Hepatic stellate cell (primary cell): ENCODE measurements around the gene PRKD2.
"Not testable (repeated sequence)": the region's sequence is repeated elsewhere in the genome, so short reads cannot be mapped to it uniquely, and the experiment has no call there.

Source experiments
- DNase-seq: peaks from one replicate; pipeline ENCODE4 v3.0.0; 2011; ENCODE audit warnings: low spot score

PRKD2 gene

DNA sequence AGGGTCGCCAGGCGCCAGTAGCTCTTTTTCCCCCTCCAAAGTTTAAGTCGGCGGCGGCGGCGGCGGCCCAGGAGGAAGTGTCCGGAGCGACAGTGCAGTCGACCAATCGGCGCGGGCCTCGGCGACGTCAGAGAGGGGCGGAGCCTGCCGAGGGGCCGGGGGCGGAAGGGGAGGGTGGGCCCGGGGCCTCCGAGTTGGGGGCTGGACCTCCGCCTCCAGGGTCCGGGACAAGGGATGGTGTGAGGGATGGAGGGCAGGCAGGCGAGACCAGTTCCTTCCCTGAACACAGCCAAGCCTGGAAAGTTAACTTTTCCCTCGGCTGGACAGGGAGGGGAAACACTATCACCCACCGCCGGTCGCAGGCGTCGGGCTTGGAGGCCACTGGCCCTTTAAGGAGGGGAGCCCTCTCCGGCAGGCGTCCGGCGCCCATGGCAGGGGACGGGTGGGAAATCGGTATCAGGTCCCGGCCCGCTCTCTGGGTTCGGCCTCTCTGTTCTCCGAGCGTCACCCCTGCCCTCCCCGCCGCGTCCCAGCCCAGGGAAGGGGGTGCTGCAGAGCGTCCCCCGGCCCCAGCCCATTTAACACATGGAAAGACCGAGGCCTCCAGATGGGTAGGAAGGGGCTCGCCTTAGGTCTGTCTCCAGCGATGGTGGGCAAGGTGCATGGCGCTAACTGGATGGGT, at the start of gene PRKD2:
TSS of gene PRKD2 (minus strand) at position 81 of the 682 bp plus-strand sequence. CDS start 744 bp downstream, outside the sequence.
- peak; percentile 97 for DNase-seq

DNA sequence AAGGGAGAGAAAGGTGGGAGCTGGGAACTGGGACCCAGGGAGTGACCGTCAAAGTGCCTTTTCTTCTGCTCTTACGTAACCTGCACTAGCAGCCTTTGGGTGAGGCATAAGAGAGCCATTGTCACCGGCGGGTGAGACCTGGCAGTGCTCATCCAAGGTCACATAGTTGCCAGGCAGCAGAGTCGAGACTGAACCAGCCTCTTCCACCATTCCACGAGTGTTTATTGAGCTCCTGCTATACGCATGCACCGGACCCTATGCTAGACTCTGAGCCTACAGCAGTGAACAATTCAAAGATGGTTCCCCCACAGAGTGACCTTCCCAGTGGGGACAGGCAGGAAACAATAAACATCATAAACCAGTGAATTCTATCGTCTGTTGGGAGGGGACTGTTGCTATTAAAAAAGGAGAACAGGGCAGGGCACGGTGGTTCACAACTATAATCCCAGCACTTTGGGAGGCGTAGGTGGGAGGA, 47.9 kb upstream of the PRKD2 start:
- DNase-seq: no peak

DNA sequence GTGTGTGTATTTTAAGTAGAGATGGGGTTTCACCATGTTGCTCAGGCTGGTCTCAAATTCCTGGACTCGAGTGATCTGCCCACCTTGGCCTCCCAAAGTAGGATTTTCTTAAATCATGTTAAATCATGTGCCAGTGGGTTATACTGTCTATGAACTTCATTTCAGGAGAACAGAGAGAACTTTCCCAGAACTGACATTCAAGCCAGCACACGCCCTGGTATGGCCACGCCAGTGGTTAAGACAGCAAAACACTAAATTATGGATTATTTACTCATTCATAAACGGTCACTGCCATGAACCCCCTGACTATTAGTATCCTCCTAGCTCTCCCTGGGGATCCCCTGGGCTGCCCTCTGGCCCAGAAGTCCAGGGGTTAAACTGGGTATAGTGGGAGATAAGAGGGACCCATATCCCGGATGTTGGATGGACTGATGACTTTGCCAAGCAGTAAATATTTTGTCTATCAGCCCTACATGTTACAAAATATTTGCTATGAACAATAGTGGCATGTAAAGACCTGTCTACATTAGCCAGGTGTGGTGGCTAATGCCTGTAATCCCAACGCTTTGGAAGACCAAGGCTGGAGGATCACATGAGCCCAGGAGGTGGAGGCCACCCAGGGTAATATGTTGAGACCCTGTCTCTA, 45.5 kb upstream of the PRKD2 start:
- no peak for DNase-seq

DNA sequence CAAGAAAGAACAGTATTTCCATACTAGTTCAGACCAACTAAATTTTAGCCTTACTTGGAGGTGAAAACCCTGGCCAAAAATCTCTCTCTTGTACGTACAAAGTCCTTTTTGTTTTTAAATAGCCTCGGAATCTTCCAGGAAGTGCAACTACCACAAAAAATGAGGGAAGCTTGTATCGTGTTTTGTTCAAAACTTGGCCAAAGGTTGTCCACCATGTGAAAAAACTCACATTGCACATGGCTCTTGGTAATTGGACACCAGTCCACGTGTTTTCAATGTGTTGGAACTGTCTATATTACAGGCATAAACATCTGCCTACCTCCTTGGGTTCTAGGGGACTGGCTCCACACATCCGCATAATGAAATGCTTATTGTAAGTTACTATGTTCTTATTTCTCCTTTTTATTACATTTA, 44.5 kb upstream of the PRKD2 start:
- no peak for DNase-seq

DNA sequence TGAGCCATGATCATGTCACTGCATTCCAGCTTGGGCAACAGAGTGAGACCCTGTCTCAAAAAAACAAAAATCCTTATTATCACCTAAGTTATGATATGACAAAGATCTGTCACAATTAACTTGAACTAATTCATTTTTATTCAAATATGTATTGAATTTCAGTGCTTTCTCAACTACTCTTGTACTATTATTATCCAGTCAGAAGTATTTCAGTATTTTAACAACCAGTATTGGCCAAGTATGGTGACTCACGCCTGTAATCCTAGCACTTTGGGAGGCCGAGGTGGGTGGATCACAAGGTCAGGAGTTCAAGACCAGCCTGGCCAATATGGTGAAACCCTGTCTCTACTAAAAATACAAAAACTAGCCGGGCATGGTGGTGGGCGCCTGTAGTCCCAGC, 44.0 kb upstream of the PRKD2 start:
- DNase-seq: not testable (repeated sequence)

DNA sequence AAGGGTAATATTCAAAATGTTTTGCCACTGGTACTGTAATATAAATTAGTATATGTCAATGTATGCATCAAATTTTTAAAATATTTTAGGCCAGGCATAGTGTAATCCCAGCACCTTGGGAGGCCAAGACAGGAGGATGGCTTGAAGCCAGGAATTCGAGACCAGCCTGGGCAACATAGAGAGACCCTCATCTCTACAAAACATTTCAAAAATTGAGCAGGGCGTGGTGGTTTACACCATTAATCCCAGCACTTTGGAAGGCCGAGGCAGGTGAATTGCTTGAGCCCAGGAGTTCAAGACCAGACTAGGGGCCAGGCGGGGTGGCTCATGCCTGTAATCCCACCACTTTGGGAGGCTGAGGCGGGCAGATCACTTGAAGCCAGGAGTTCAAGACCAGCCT, 43.4 kb upstream of the PRKD2 start:
- no peak for DNase-seq

DNA sequence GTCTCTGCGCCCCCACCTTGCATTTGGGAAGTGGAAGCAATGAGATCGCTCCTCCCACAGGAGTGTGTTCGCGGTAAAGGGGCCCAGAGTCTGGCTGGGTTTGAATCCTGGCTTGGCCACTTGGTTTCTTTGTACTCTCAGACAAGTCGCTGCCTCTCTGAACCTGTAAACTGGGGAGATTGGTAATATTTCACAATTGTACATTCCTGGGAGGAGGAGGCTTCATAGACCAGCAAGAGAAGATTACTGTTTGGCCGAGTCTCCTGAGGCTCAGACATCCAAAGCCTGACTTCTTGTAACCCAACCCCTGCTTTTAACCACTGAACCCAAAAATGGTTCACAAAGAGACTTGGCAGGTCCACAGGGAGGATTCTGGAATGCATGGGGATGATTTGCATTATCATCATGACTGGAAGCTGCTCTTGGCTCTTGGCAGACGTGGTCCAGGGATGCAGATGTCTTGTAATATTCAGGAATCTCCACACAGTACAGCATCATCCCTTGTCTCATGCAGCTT, 43.0 kb upstream of the PRKD2 start:
- peak; percentile 74 for DNase-seq

DNA sequence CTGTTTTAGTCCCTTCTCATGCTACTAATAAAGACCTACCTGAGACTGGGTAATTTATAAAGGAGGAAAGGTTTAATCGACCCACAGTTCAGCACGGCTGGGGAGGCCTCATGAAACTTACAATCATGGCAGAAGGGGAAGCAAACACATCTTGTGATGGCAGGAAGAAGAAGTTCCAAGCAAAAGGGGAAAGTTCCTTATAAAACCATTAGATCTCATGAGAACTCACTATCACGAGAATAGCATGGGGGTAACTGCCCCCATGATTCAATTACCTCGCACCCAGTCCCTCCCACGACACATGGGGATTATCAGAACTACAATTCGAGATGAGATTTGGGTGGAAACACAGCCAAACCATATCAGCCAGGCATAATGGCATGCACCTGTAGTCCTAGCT, 42.3 kb upstream of the PRKD2 start:
- DNase-seq: no peak

DNA sequence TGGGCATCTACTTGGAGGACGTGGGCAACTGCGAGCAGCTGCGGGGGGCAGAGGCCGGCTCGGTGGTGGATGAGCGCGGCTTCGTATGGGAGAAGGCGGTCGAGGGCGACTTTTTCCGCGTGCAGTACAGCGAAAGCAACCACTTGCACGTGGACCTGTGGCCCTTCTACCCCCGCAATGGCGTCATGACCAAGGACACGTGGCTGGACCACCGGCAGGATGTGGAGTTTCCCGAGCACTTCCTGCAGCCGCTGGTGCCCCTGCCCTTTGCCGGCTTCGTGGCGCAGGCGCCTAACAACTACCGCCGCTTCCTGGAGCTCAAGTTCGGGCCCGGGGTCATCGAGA, 39.6 kb upstream of the PRKD2 start:
- no peak for DNase-seq

DNA sequence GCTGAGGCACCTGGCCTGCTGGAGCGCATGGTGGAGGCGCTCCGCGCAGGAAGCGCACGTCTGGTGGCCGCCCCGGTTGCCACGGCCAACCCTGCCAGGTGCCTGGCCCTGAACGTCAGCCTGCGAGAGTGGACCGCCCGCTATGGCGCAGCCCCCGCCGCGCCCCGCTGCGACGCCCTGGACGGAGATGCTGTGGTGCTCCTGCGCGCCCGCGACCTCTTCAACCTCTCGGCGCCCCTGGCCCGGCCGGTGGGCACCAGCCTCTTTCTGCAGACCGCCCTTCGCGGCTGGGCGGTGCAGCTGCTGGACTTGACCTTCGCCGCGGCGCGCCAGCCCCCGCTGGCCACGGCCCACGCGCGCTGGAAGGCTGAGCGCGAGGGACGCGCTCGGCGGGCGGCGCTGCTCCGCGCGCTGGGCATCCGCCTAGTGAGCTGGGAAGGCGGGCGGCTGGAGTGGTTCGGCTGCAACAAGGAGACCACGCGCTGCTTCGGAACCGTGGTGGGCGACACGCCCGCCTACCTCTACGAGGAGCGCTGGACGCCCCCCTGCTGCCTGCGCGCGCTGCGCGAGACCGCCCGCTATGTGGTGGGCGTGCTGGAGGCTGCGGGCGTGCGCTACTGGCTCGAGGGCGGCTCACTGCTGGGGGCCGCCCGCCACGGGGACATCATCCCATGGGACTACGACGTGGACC, 39.1 kb upstream of the PRKD2 start:
- DNase-seq: no peak

DNA sequence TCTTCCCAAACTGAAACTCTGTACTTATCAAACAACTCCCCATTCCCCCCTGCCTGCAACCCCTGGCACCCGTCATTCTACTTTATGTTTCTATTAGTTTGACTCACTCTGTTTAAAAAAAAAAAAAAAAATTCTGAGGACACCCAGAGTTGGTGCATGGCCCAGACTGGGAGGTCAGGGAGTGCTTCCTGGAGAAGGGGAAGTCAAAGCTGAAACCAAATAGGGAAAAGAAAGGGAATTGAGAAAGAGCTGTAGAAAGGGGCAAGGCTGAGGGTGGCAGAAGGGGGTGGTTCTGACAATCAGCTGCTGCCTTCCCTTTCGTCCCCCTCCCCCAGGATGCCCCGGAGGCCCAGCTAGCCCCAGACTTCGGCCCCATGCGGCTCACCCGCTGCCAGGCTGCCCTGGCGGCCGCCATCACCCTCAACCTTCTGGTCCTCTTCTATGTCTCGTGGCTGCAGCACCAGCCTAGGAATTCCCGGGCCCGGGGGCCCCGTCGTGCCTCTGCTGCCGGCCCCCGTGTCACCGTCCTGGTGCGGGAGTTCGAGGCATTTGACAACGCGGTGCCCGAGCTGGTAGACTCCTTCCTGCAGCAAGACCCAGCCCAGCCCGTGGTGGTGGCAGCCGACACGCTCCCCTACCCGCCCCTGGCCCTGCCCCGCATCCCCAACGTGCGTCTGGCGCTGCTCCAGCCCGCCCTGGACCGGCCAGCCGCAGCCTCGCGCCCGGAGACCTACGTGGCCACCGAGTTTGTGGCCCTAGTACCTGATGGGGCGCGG, 38.4 kb upstream of the PRKD2 start:
- peak; percentile 68 for DNase-seq

DNA sequence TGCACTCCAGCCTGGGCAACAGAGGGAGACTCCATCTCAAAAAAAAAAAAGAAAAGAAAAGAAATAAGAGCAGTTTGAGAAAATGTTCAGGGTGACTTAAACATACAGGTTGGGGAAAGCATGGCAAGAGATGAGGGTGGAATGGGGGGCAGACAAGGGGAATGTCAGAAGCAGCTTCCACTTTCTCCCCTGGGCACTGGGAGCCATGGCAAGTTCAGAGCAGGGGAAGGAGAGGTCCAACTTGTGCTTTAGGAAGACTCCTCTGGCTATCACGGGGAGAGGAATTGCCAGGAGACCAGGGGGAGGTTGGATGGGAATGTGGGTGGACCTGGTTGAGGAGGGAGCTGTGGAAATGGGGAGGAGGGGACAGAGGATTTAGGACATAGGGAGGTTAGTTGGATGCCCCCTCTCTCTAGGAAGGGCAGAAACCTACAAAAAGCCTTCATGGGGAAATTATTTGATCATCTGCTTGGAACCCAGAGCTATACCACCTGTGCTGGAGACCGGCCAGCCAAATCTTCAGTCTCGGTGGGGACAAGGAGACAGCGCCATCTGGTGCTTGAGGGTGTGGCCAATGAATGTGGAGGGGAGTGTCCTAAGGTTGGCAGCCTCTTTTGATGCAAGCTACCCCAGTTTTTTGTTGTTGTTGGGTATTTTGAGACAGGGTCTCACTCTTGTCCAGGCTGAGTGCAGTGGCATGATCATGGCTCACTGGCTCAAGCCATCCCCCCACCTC, 36.7 kb upstream of the PRKD2 start:
- DNase-seq: no peak

DNA sequence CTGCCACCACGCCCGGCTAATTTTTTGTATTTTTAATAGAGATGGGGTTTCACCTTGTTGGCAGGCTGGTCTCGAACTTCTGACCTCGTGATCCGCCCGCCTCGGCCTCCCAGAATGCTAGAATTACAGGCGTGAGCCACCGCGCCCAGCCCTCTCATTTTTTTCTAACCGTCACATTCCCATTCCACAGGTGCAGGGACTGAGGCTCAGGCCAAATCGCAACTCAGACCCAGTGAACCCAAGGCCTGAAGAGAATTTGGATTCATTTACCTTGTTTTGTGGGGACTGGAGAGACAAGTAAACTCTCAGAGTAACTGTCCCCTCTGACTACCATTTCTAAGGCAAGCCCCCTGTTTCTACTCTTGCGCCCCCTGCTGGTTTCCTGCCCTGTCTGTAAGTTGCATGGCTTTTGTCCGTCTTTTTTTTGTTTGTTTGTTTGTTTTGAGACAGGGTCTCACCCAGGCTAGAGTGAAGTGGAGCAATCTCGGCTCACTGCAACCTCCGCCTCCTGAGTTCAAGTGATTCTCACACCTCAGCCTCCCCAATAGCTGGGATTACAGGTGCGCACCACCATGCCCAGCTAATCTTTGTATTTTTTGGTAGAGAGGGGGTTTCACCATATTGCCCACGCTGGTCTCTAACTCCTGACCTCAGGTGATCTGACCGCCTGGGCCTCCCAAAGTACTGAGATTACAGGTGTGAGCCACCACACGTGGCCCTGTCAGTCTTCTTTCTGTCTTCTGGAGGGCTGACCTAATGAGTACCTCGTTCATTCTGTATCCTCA, 31.6 kb upstream of the PRKD2 start:
- peak; percentile 68 for DNase-seq

DNA sequence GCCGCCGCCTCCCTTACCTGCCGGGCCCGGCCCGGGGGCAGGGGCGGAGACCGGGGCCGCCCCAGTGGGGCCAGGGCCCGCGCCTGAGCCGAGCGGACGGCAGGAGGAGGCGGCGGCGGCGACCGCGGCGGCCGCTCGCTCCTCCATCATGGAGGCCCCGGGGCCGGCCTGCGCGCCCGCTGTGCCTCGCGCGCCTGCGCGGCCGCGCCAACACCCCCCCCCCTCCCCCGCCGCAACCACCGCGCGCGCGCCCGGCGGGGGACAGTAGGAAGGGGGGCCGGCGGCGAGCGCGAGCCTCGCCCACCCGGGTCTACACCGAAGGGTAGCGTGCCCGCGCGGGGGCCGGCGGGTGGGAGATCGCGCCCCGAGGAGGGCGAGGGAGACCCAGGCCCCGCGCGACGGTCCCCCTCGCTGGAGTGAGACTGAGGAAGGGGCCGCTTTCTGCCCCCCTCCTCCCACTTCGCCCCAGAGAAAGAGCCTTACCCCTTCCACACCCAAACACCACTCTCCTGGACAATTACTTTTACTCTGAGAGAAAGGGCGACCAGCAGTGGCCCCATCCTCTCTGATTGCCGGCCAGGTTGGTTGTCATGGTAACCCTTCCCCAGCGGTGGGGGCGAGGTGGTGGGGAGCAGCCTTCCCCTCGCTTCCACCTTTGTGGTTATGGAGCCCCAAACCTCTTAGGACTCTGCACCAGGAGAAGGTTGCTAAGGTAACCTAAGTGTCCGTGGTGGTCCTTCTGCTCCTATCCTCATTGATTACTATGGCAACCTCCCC, 29.6 kb upstream of the PRKD2 start, which contains the start of gene STRN4:
TSS of gene STRN4 (minus strand) at position 170 of the 777 bp plus-strand sequence. CDS start at position 150, 20 bp downstream.
- DNase-seq: peak; percentile 97

DNA sequence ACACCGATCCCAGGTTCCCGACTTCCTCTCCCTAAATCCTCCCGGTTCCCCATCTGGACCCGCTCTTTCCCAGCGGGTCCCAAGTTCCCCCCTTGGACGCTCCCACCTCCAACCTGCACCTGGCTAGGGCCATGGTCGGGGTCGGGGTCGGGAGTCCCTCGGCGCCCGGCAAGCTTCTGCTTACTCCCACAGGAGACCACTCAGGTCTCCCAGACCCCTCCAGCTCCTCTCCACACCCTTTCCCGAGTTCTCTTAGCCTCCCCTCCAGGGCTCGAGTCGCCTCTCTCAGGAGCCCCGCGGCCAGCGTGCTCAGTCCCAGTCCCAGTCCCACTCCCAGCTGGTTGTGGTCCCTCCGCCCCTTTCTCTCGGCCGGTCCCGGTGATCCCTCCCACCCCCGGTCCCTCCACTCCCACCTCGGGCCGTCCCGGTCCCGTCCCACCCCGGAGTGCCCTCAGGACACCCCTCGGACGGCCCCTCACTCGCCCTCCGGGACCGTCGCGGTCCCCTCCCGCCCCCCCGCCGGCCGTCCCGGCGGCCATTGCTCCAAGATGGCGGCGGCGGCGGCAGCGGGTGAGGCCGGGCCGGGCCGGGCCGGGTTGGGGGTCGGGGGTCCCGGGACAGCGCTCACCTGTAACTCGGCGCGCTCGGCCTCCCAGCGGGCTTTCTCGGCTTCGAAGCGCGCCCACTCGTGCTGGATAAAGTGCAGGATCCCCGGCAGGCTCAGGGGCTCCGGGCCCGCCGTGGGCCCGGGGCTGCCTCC, 28.8 kb upstream of the PRKD2 start, which contains the start of gene FKRP:
TSS of gene FKRP (plus strand) at position 537 of the 760 bp plus-strand sequence. CDS start 9,394 bp downstream, outside the sequence.
- DNase-seq: peak; percentile 60

DNA sequence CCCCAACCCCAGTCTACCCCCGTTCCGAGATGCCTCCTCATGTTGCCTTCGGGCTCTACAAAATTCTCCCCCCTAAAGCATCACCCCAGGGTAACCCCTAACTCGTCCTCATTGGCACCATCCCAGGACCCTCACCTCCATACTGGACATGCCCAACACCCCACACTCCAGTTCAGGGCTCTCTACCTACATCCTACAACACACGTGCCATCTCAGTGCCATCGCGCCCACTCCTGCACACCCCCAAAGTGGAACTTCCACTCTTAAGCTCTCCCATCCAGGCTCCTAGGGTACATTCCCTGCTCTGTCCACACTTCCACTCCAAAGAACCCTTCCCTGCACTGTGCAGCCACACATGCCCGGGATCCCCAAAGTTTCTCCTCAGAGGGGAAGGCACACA, 28.1 kb upstream of the PRKD2 start:
- DNase-seq: no peak

DNA sequence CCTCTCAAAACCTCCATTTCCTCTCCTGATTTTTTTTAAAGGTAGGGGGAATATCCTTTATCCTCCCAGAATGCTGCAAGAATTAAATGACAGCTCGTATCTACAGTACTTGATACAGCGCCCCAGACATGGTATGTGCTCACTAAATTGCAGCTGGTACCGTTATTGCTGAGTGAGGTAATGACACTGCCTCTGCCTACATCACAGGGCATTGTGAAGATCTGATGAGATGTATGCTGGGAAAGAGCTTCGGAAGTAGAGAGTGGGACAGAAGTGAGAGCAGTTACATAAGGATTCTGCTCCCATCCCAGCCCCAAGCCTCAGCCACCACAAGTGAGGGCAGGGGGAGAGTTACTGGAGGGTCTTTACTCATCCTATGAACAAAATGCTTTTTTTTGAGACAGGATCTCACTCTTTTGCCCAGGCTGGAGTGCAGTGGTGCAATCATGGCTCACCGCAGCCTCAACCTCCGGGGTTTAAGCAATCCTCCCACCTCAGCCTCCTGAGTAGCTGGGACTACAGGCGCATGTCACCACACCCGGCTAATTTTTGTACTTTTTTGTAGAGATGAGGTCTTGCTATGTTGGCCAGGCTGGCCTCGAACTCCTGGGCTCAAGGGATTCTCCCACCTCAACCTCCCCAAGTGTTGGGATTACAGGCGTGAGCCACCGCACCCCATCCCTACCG, 27.2 kb upstream of the PRKD2 start:
- DNase-seq: no peak

DNA sequence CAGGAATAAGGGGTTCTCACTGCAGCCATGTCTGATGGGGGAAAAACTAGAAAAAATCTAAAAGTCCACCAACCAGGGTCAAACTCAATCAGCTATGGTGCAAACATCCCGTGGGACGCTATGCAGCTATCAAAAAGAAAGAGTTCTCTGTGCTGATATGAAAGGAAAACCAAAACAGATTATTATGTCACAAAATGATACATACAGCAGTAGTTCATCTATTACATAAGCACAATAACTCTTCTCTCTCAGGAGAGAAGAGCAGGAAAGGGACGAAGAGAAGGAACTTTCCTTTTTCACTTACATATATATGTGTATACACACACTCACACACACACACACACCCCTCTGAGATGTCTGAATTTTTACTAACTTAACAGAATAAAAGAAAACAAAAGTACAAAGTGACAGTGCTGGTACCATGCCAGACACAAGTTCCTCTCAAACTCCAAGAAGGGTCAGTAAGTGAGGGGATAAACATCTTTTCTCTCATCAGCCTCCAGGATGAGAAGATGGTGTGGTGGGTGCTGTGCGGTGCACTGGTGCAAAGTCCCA, 26.1 kb upstream of the PRKD2 start:
- no peak for DNase-seq
